ENCODE results near the gene LRP1B. TPM values are rescaled to one million over a fixed set of nuclear protein-coding genes. Genes with fewer than 3 reads are reported as not detected.

The LRP1B gene
- total RNA-seq, 1 donor from 2014 or later, result not detected

- Mint-ChIP-seq H3K4me1 (peaks cover 5% of the 10 kb centered on the region), H3K9me3 (no peaks in the 10 kb centered on the region), H3K27ac (no peak overlapping the region), H3K27me3 (no peaks in the 10 kb centered on the region), H3K36me3 (ENCODE audit: low read depth) (no peaks in the 10 kb centered on the region), H3K4me3 (no peak overlapping the region)
- ATAC-seq (ENCODE audit: low read depth) (no peak), DNase-seq (no peak)
- TF ChIP-seq CTCF (IDR thresholded peaks at IDR 0.05), result no peak
- ChIA-PET POLR2A (no interaction called here), CTCF (no interaction called here)
- intact Hi-C loops (cut with micrococcal nuclease), result no loop called here
These were observed 634.0 kb downstream of the LRP1B start for GRCh38 chr2:141496810-141497209.

GRCh38 chr2:141493936-141494335 is 636.9 kb downstream of the LRP1B start:
- intact Hi-C loops (cut with micrococcal nuclease), result no loop called here
- ATAC-seq (ENCODE audit: low read depth), result no peak
- Mint-ChIP-seq H3K27me3 (no peaks in the 10 kb centered on the region), H3K36me3 (ENCODE audit: low read depth) (no peaks in the 10 kb centered on the region), H3K9me3 (no peaks in the 10 kb centered on the region), H3K4me1 (peaks cover 5% of the 10 kb centered on the region), H3K27ac (no peak overlapping the region), H3K4me3 (no peak overlapping the region)
- CTCF ChIA-PET, result no interaction called here
- no peak for TF ChIP-seq CTCF (IDR thresholded peaks at IDR 0.05)
- POLR2A ChIA-PET, result no interaction called here
- no peak for DNase-seq

- POLR2A ChIA-PET, result no interaction called here
- no peak overlapping the region for H3K4me3 Mint-ChIP-seq
These were observed 638.0 kb downstream of the LRP1B start for GRCh38 chr2:141492816-141493215.

GRCh38 chr2:141490886-141491285 is 639.9 kb downstream of the LRP1B start:
- H3K4me3 Mint-ChIP-seq, result no peak overlapping the region
- H3K27me3 Mint-ChIP-seq, result no peaks in the 10 kb centered on the region
- POLR2A ChIA-PET, result interaction anchor here (0.7 kb wide), 1 partner anchor 28 kb away, joined by 8 read pairs; no protein-coding TSS in a partner anchor
- TF ChIP-seq CTCF (IDR thresholded peaks at IDR 0.05), result no peak
- no peak overlapping the region for H3K27ac Mint-ChIP-seq
- no peak for DNase-seq
- intact Hi-C loops (cut with micrococcal nuclease), result no loop called here
- CTCF ChIA-PET, result no interaction called here
- no peak for ATAC-seq (ENCODE audit: low read depth)
- no peaks in the 10 kb centered on the region for H3K4me1 Mint-ChIP-seq
- no peaks in the 10 kb centered on the region for H3K9me3 Mint-ChIP-seq
- H3K36me3 Mint-ChIP-seq (ENCODE audit: low read depth), result no peaks in the 10 kb centered on the region

More at GRCh38 chr2:141492816-141493215, 638.0 kb downstream of the LRP1B start:
- TF ChIP-seq CTCF (IDR thresholded peaks at IDR 0.05), result no peak
- CTCF ChIA-PET, result no interaction called here
- intact Hi-C loops (cut with micrococcal nuclease), result no loop called here
- ATAC-seq (ENCODE audit: low read depth) (no peak), DNase-seq (no peak)
- Mint-ChIP-seq H3K27me3 (no peaks in the 10 kb centered on the region), H3K36me3 (ENCODE audit: low read depth) (no peaks in the 10 kb centered on the region), H3K27ac (no peak overlapping the region), H3K4me1 (peaks cover 5% of the 10 kb centered on the region), H3K9me3 (no peaks in the 10 kb centered on the region)

GRCh38 chr2:141482697-141483096 is 648.1 kb downstream of the LRP1B start:
- Mint-ChIP-seq H3K27me3 (no peaks in the 10 kb centered on the region), H3K27ac (no peak overlapping the region), H3K4me1 (no peaks in the 10 kb centered on the region), H3K9me3 (no peaks in the 10 kb centered on the region), H3K36me3 (ENCODE audit: low read depth) (no peaks in the 10 kb centered on the region), H3K4me3 (no peak overlapping the region)
- no peak for TF ChIP-seq CTCF (IDR thresholded peaks at IDR 0.05)
- CTCF ChIA-PET, result no interaction called here
- intact Hi-C loops (cut with micrococcal nuclease), result no loop called here
- no peak for DNase-seq
- POLR2A ChIA-PET, result no interaction called here
- no peak for ATAC-seq (ENCODE audit: low read depth)

Measured in activated B cell treated with CpG ODN at 0.5 μM for 24 hours (primary cell).